ENCODE data around the gene AATF. TPM values are rescaled to one million over a fixed set of nuclear protein-coding genes. Genes with fewer than 3 reads are reported as not detected.

Gene AATF
- total and polyA plus RNA-seq, 2 of the 8 experiments (the other 6 are each of a cell fraction or from before 2014, with no cell fraction given), result 20.1 to 62.8 TPM

DNA sequence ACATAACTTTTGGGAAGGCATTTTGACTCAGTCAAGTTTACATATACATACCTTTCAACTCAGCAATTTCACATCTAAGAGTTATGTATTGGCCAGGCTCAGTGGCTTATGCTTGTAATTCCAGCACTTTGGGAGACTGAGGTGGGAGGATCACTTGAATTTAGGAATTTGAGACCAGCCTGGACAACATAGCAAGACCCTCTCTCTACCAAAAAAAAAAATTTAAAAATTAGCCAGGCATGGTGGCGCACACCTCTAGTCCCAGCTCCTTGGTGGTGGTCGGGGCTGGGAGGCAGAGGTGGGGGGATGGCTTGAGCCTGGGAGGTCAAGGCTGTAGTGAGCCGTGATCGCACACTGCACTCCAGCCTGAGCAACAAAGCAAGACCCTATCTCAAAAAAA, 79.3 kb downstream of the AATF start:
- ChIA-PET CTCF (ENCODE audit: partially characterized antibody) (interaction anchor here (0.6 to 0.7 kb wide), 3 partner anchors 12 to 287 kb away, joined by 3 to 4 read pairs (median 3); no protein-coding TSS in a partner anchor), POLR2A (ENCODE audit: partially characterized antibody) (no interaction called here)
- Histone ChIP-seq H3K4ac (replicated peaks; ENCODE audit: insufficient read length, low read depth, low read length) (no peak overlapping the region), H2BK5ac (ENCODE audit: low read depth, low read length) (no peak overlapping the region), H3K79me1 (ENCODE audit: low read depth, low read length) (no peaks in the 10 kb centered on the region; the same call in 1 of the 2 replicates), H4K91ac (replicated peaks; ENCODE audit: insufficient read length, low read length) (no peak overlapping the region), H3K27me3 (replicated peaks in 1 of 4; ENCODE audit: control insufficient read depth in 3 of 4, extremely low read depth in 1 of 4, insufficient read depth in 3 of 4, low read length in 3 of 4) (peaks cover 0 to 1% (median 0%) of the 10 kb centered on the region in 4 experiments; a peak in 1 of 7 replicates), H3K23me2 (ENCODE audit: low read depth, low read length) (no peaks in the 10 kb centered on the region), H4K20me1 (replicated peaks in 1 of 2; ENCODE audit: control insufficient read depth in 1 of 2, insufficient read depth in 2 of 2, low read length in 2 of 2) (no peaks in the 10 kb centered on the region), H2BK12ac (ENCODE audit: low read depth, low read length) (no peak overlapping the region), H4K8ac (ENCODE audit: extremely low read depth, insufficient read depth, low read length) (no peak overlapping the region), H3K4me3 (ENCODE audit: extremely low read depth in 1 of 4, insufficient read depth in 2 of 4, low read depth in 3 of 4, low read length in 4 of 4) (no peak overlapping the region), H2AFZ (ENCODE audit: low read length) (no peak overlapping the region), H2BK120ac (replicated peaks; ENCODE audit: low read depth, low read length) (no peak overlapping the region), H3K27ac (ENCODE audit: low read depth, low read length) (no peak overlapping the region), H3K79me2 (ENCODE audit: control insufficient read depth in 1 of 2, insufficient read depth in 2 of 2, low read length in 2 of 2) (no peaks in the 10 kb centered on the region), H3K9ac (replicated peaks in 1 of 4; ENCODE audit: extremely low read depth in 1 of 4, low read depth in 3 of 4, low read length in 3 of 4) (no peak overlapping the region), H2BK20ac (ENCODE audit: low read length) (no peak overlapping the region), H2BK15ac (ENCODE audit: low read length) (no peak overlapping the region), H2AK5ac (ENCODE audit: low read depth, low read length) (no peak overlapping the region), H3K56ac (replicated peaks; ENCODE audit: insufficient read length, low read depth, low read length) (no peak overlapping the region), H3K14ac (ENCODE audit: insufficient read length) (no peak overlapping the region), H3K18ac (ENCODE audit: extremely low read depth, low read length) (no peak overlapping the region), H3K4me1 (replicated peaks in 1 of 4; ENCODE audit: control insufficient read depth in 3 of 4, insufficient read depth in 4 of 4, low read length in 3 of 4) (no peaks in the 10 kb centered on the region), H3K36me3 (ENCODE audit: control insufficient read depth in 2 of 4, insufficient read depth in 4 of 4, low read length in 3 of 4) (peaks cover 0 to 12% (median 5%) of the 10 kb centered on the region in 4 experiments; a peak in 3 of 8 replicates), H3K23ac (ENCODE audit: insufficient read length) (no peak overlapping the region), H3K4me2 (ENCODE audit: insufficient read depth in 1 of 2, low read depth in 2 of 2, low read length in 2 of 2) (no peak overlapping the region), H4K5ac (ENCODE audit: insufficient read length, low read depth, low read length) (no peak overlapping the region), H3K9me3 (ENCODE audit: insufficient read depth in 2 of 2, low read depth in 1 of 2, low read length in 1 of 2) (no peaks in the 10 kb centered on the region)
- 94% methylated on average over 4 of the region's 4 CpGs; no CpG with 5 or more reads in 1 of the 2 experiments for WGBS, 2 experiments (ENCODE audit: extremely low coverage in 1 of 2, insufficient coverage in 1 of 2, insufficient read length in 1 of 2, insufficient replicate concordance in 2 of 2, low coverage in 1 of 2, low lambda C conversion rate in 2 of 2, missing lambda C conversion rate in 1 of 2)
- TF ChIP-seq KDM4A (IDR thresholded peaks at IDR 0.05; ENCODE audit: low read depth, low read length, severe bottlenecking), result no peak
- no peak for TF ChIP-seq TBP (IDR thresholded peaks at IDR 0.05; ENCODE audit: low read depth, low read length)
- TF ChIP-seq CBX8 (IDR thresholded peaks at IDR 0.05; ENCODE audit: borderline replicate concordance, low read depth, low read length), result no peak
- DNase-seq (ENCODE audit: low read depth in 1 of 2, low spot score in 2 of 2), result no peak
- no peak for FAIRE-seq

Data from H1 (cell line).